Activated CD8-positive, alpha-beta T cell treated with anti-CD3 and anti-CD28 coated beads for 36 hours (primary cell): Measurements from ENCODE around the gene NFAM1. TPM values are rescaled to one million over a fixed set of nuclear protein-coding genes. Genes with fewer than 3 reads are reported as not detected.

Experiments used
- ATAC-seq: fragments of 200-7000 bp; cut with Tn5 transposase; one replicate; pipeline ENCODE4 v1.10.0; 2021; ENCODE audit warnings: mild to moderate bottlenecking, moderate library complexity
- CTCF ChIA-PET: fragments of 350-600 bp; sonication (Branson Sonifier 250); formaldehyde crosslinking; loops from one replicate; lab custom pipeline; 2021; ENCODE audit warnings: antibody characterized with exemption; lab: Charles Lee
- POLR2A ChIA-PET: fragments of 350-600 bp; sonication (Branson Sonifier 250); formaldehyde crosslinking; loops from one replicate; lab custom pipeline; 2021; ENCODE audit warnings: antibody characterized with exemption; lab: Charles Lee
- DNase-seq: peaks from one replicate; pipeline ENCODE4 v3.0.0-alpha.2; 2020
- H3K27ac Mint-ChIP-seq: one replicate; pipeline ENCODE4 v1.8.0; 2021; ENCODE audit warnings: mild to moderate bottlenecking, mixed read lengths
- H3K27me3 Mint-ChIP-seq: one replicate; pipeline ENCODE4 v1.8.0; 2021; ENCODE audit warnings: mixed read lengths
- H3K36me3 Mint-ChIP-seq: one replicate; pipeline ENCODE4 v1.8.0; 2021; ENCODE audit warnings: low read depth, mixed read lengths
- H3K4me1 Mint-ChIP-seq: one replicate; pipeline ENCODE4 v1.8.0; 2021; ENCODE audit warnings: low read depth, mixed read lengths
- H3K4me3 Mint-ChIP-seq: one replicate; pipeline ENCODE4 v1.8.0; 2021; ENCODE audit warnings: mild to moderate bottlenecking, moderate library complexity, mixed read lengths
- H3K9me3 Mint-ChIP-seq: one replicate; pipeline ENCODE4 v1.8.0; 2021; ENCODE audit warnings: mixed read lengths
- CTCF ChIP-seq: fragments of 200-600 bp; IDR thresholded peaks from one replicate; pipeline ENCODE4 v1.8.0; 2022; ENCODE audit warnings: antibody characterized with exemption, mild to moderate bottlenecking
- intact Hi-C: fragments of 100-400 bp; cut with micrococcal nuclease; formaldehyde crosslinking; loops from one replicate; pipeline ENCODE4 v1.10.0; 2022
- total RNA-seq, 2 experiments: library from RNA; stranded (reverse); gene quantifications; one replicate each; pipeline ENCODE4 v1.2.3, GENCODE V29; 2021

The NFAM1 gene
- total RNA-seq, 2 experiments from 2014 or later = 0.16 TPM; not detected in 1

GRCh38 chr22:42446151-42446550 is 13.9 kb upstream of the NFAM1 start:
- no peak for TF ChIP-seq CTCF
- Mint-ChIP-seq H3K27me3 (no peaks in the 10 kb centered on the region), H3K4me3 (no peak overlapping the region), H3K4me1 (peaks cover 20% of the 10 kb centered on the region), H3K27ac (no peak overlapping the region), H3K36me3 (no peaks in the 10 kb centered on the region), H3K9me3 (no peaks in the 10 kb centered on the region)
- POLR2A ChIA-PET = no interaction called here
- intact Hi-C loops = no loop called here
- CTCF ChIA-PET = interaction anchor here (2.6 to 4.6 kb wide), 2 partner anchors 9 to 28 kb away, joined by 8 to 27 read pairs; no protein-coding TSS in a partner anchor
- ATAC-seq = no peak
- DNase-seq = no peak

GRCh38 chr22:42444077-42444904 is 12.1 kb upstream of the NFAM1 start:
- Mint-ChIP-seq H3K4me1 (peaks cover 28% of the 10 kb centered on the region), H3K27me3 (no peaks in the 10 kb centered on the region), H3K27ac (peak overlapping the region; percentile 86), H3K9me3 (no peaks in the 10 kb centered on the region), H3K36me3 (no peaks in the 10 kb centered on the region), H3K4me3 (peak overlapping the region; percentile 68)
- peak; percentile 86 for ATAC-seq
- ChIA-PET CTCF (interaction anchor here (0.6 to 4.6 kb wide), 50 partner anchors 8 to 519 kb away, joined by 3 to 27 read pairs (median 4); partner anchors contain the start of genes CENPM, NDUFA6, SEPTIN3 and SMDT1), POLR2A (interaction anchor here (0.8 to 3.4 kb wide), 8 partner anchors 8 to 413 kb away, joined by 3 to 23 read pairs (median 4); partner anchors contain the start of genes NDUFA6, POLDIP3 and SMDT1)
- peak; percentile 89 for DNase-seq
- intact Hi-C loops = no loop called here
- TF ChIP-seq CTCF = peak; percentile 74

GRCh38 chr22:42443240-42444076 is 11.3 kb upstream of the NFAM1 start:
- no peaks in the 10 kb centered on the region for H3K9me3 Mint-ChIP-seq
- DNase-seq = peak; percentile 33
- ChIA-PET CTCF (interaction anchor here (0.6 to 4.6 kb wide), 29 partner anchors 9 to 518 kb away, joined by 3 to 27 read pairs (median 4); partner anchors contain the start of genes NDUFA6, SEPTIN3 and SMDT1), POLR2A (interaction anchor here (0.6 to 3.4 kb wide), 6 partner anchors 14 to 503 kb away, joined by 3 to 23 read pairs (median 4); partner anchors contain the start of genes NDUFA6, POLDIP3 and SMDT1)
- H3K36me3 Mint-ChIP-seq = no peaks in the 10 kb centered on the region
- H3K4me1 Mint-ChIP-seq = peaks cover 28% of the 10 kb centered on the region
- no peak for TF ChIP-seq CTCF
- intact Hi-C loops = no loop called here
- peak overlapping the region; percentile 86 for H3K27ac Mint-ChIP-seq
- H3K4me3 Mint-ChIP-seq = peak overlapping the region; percentile 68
- ATAC-seq = peak; percentile 14
- H3K27me3 Mint-ChIP-seq = no peaks in the 10 kb centered on the region

GRCh38 chr22:42442748-42443147 is 10.5 kb upstream of the NFAM1 start:
- intact Hi-C loops = no loop called here
- Mint-ChIP-seq H3K36me3 (no peaks in the 10 kb centered on the region), H3K4me1 (peaks cover 32% of the 10 kb centered on the region), H3K27ac (peak overlapping the region; percentile 15), H3K4me3 (no peak overlapping the region), H3K27me3 (no peaks in the 10 kb centered on the region), H3K9me3 (no peaks in the 10 kb centered on the region)
- TF ChIP-seq CTCF = no peak
- POLR2A ChIA-PET = interaction anchor here (3.4 kb wide), 1 partner anchor 353 kb away, joined by 23 read pairs; the partner anchor contains the start of gene NDUFA6
- ATAC-seq (no peak), DNase-seq (no peak)
- CTCF ChIA-PET = interaction anchor here (3.0 to 4.6 kb wide), 2 partner anchors 31 to 273 kb away, joined by 16 to 27 read pairs; no protein-coding TSS in a partner anchor
